ENCODE data around the gene TFAP2B.

TFAP2B gene

DNA sequence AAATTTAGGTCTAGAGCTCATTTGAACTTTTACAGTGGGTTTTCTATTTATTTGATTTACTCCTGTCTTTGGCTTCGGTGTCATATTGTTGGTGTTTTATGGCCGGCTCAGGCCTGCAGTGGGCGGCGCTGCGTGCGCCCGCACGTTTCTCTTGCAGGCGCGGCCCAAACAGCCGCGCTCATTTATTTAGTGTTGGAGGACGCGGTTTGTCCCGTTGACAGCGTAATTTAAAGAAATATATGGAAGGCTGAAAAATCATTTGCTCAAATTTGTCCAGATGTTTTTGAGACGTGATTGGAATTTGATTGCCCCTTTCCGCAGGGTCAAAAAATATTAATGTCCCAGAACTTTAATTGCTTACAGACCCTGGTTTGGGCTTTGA is 22.1 kb downstream of the TFAP2B start:
- H2AK5ac ChIP-seq (ENCODE audit: low read length, severe bottlenecking) = no peak overlapping the region
- H3K14ac ChIP-seq (ENCODE audit: low read length in 2 of 2) = no peak overlapping the region
- no peak overlapping the region for H3K18ac ChIP-seq (ENCODE audit: low read depth in 1 of 2, low read length in 2 of 2)
- H4K91ac ChIP-seq (ENCODE audit: low read length) = no peak overlapping the region
- no peaks in the 10 kb centered on the region for H3K9me3 ChIP-seq (ENCODE audit: control insufficient read depth, low read length)
- H3K4me3 ChIP-seq (ENCODE audit: insufficient read depth in 1 of 2, low read depth in 1 of 2, low read length in 2 of 2) = no peak overlapping the region
- H3K27ac ChIP-seq (ENCODE audit: low read length, poor library complexity, severe bottlenecking) = no peak overlapping the region
- H4K8ac ChIP-seq (ENCODE audit: low read length) = no peak overlapping the region
- no peak overlapping the region for H2AFZ ChIP-seq (ENCODE audit: low read depth, low read length)
- no peaks in the 10 kb centered on the region for H3K36me3 ChIP-seq (ENCODE audit: control insufficient read depth in 1 of 2, insufficient read depth in 2 of 2, low read depth in 1 of 2, low read length in 2 of 2)
- DNase-seq = no peak
- H2BK5ac ChIP-seq (ENCODE audit: low read depth, low read length, poor library complexity, severe bottlenecking) = no peak overlapping the region
- H3K27me3 ChIP-seq (ENCODE audit: control insufficient read depth in 1 of 2, insufficient read depth in 1 of 2, low read length in 2 of 2) = peaks cover 98 to 99% of the 10 kb centered on the region in 2 experiments
- no peaks in the 10 kb centered on the region for H3K79me1 ChIP-seq (replicated peaks; ENCODE audit: low read length, poor library complexity, severe bottlenecking)
- H3K23ac ChIP-seq (ENCODE audit: low read length in 2 of 2) = no peak overlapping the region
- no peak overlapping the region for H3K4ac ChIP-seq (ENCODE audit: low read depth in 1 of 2, low read length in 2 of 2)
- 5% methylated on average over 18 of the region's 18 CpGs for WGBS
- no peak overlapping the region for H3K9ac ChIP-seq (ENCODE audit: low read length)
- no peak overlapping the region for H2BK12ac ChIP-seq (ENCODE audit: low read length in 2 of 2)
- H2BK15ac ChIP-seq (ENCODE audit: low read depth, poor library complexity, severe bottlenecking) = no peak overlapping the region
- no peak overlapping the region for H3K4me2 ChIP-seq (ENCODE audit: low read length, poor library complexity, severe bottlenecking)
- H3K4me1 ChIP-seq (ENCODE audit: control insufficient read depth, insufficient read depth, low read depth, low read length) = peaks cover 17% of the 10 kb centered on the region
- no peak overlapping the region for H2BK120ac ChIP-seq (ENCODE audit: low read depth, low read length)

DNA sequence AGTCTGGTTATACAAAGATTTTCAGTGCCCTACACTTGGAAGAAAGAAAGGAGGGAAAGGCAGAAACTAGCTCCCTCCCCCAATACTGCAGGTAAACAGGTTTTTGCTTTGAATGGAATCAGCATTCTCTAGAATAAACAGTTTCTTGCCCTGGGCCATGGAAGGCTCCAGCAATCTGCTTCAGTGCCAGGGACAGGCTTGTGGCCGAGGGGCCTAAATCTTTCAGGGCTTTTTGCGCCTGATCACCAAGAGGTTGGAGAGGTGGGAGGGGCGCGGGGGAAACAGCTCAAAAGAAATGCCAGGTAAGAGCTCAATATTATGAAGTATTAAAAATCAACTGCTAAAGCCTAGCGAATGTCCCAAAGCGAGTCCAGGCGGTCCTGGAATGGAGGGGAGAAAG is 23.8 kb downstream of the TFAP2B start:
- Histone ChIP-seq H3K36me3 (ENCODE audit: control insufficient read depth in 1 of 2, insufficient read depth in 2 of 2, low read depth in 1 of 2, low read length in 2 of 2) (no peaks in the 10 kb centered on the region), H2BK12ac (ENCODE audit: low read length in 2 of 2) (no peak overlapping the region)
- no peak for DNase-seq

GRCh38 chr6:50842861-50843384 is 24.3 kb downstream of the TFAP2B start:
- H3K4ac ChIP-seq (ENCODE audit: low read depth in 1 of 2, low read length in 2 of 2) = no peak overlapping the region
- peaks cover 16% of the 10 kb centered on the region for H3K4me1 ChIP-seq (ENCODE audit: control insufficient read depth, insufficient read depth, low read depth, low read length)
- no peak overlapping the region for H2BK5ac ChIP-seq (ENCODE audit: low read depth, low read length, poor library complexity, severe bottlenecking)
- no peak for DNase-seq
- H2BK15ac ChIP-seq (ENCODE audit: low read depth, poor library complexity, severe bottlenecking) = no peak overlapping the region
- H2BK120ac ChIP-seq (ENCODE audit: low read depth, low read length) = no peak overlapping the region
- no peak overlapping the region for H3K14ac ChIP-seq (ENCODE audit: low read length in 2 of 2)
- no peaks in the 10 kb centered on the region for H3K36me3 ChIP-seq (ENCODE audit: control insufficient read depth in 1 of 2, insufficient read depth in 2 of 2, low read depth in 1 of 2, low read length in 2 of 2)
- H3K79me1 ChIP-seq (replicated peaks; ENCODE audit: low read length, poor library complexity, severe bottlenecking) = no peaks in the 10 kb centered on the region
- H4K91ac ChIP-seq (ENCODE audit: low read length) = no peak overlapping the region
- no peak overlapping the region for H2AFZ ChIP-seq (ENCODE audit: low read depth, low read length)
- no peak overlapping the region for H4K8ac ChIP-seq (ENCODE audit: low read length)
- H3K4me2 ChIP-seq (ENCODE audit: low read length, poor library complexity, severe bottlenecking) = peak overlapping the region; percentile 41
- no peak overlapping the region for H2AK5ac ChIP-seq (ENCODE audit: low read length, severe bottlenecking)
- H3K27me3 ChIP-seq (ENCODE audit: control insufficient read depth in 1 of 2, insufficient read depth in 1 of 2, low read length in 2 of 2) = peaks cover 93 to 99% of the 10 kb centered on the region in 2 experiments
- WGBS = 3% methylated on average over 23 of the region's 32 CpGs
- no peak overlapping the region for H3K4me3 ChIP-seq (ENCODE audit: insufficient read depth in 1 of 2, low read depth in 1 of 2, low read length in 2 of 2)
- no peak overlapping the region for H2BK12ac ChIP-seq (ENCODE audit: low read length in 2 of 2)
- H3K27ac ChIP-seq (ENCODE audit: low read length, poor library complexity, severe bottlenecking) = no peak overlapping the region
- no peak overlapping the region for H3K18ac ChIP-seq (ENCODE audit: low read depth in 1 of 2, low read length in 2 of 2)
- no peak overlapping the region for H3K23ac ChIP-seq (ENCODE audit: low read length in 2 of 2)
- H3K9ac ChIP-seq (ENCODE audit: low read length) = no peak overlapping the region
- no peaks in the 10 kb centered on the region for H3K9me3 ChIP-seq (ENCODE audit: control insufficient read depth, low read length)

More for the DNA sequence above, 23.8 kb downstream of the TFAP2B start:
- Histone ChIP-seq H4K8ac (ENCODE audit: low read length) (no peak overlapping the region), H3K23ac (ENCODE audit: low read length in 2 of 2) (no peak overlapping the region), H3K4me3 (ENCODE audit: insufficient read depth in 1 of 2, low read depth in 1 of 2, low read length in 2 of 2) (no peak overlapping the region), H3K27me3 (ENCODE audit: control insufficient read depth in 1 of 2, insufficient read depth in 1 of 2, low read length in 2 of 2) (peaks cover 95 to 99% of the 10 kb centered on the region in 2 experiments), H3K4me2 (ENCODE audit: low read length, poor library complexity, severe bottlenecking) (no peak overlapping the region), H2AFZ (ENCODE audit: low read depth, low read length) (no peak overlapping the region), H2BK15ac (ENCODE audit: low read depth, poor library complexity, severe bottlenecking) (no peak overlapping the region), H3K4ac (ENCODE audit: low read depth in 1 of 2, low read length in 2 of 2) (no peak overlapping the region), H3K9me3 (ENCODE audit: control insufficient read depth, low read length) (no peaks in the 10 kb centered on the region), H4K91ac (ENCODE audit: low read length) (no peak overlapping the region), H3K79me1 (replicated peaks; ENCODE audit: low read length, poor library complexity, severe bottlenecking) (no peaks in the 10 kb centered on the region), H3K18ac (ENCODE audit: low read depth in 1 of 2, low read length in 2 of 2) (no peak overlapping the region), H2BK120ac (ENCODE audit: low read depth, low read length) (no peak overlapping the region), H3K27ac (ENCODE audit: low read length, poor library complexity, severe bottlenecking) (no peak overlapping the region), H2BK5ac (ENCODE audit: low read depth, low read length, poor library complexity, severe bottlenecking) (no peak overlapping the region), H3K9ac (ENCODE audit: low read length) (no peak overlapping the region), H2AK5ac (ENCODE audit: low read length, severe bottlenecking) (no peak overlapping the region), H3K4me1 (ENCODE audit: control insufficient read depth, insufficient read depth, low read depth, low read length) (peaks cover 16% of the 10 kb centered on the region), H3K14ac (ENCODE audit: low read length in 2 of 2) (no peak overlapping the region)
- 13% methylated on average over 6 of the region's 7 CpGs for WGBS

GRCh38 chr6:50843842-50844241 is 25.2 kb downstream of the TFAP2B start:
- no peak overlapping the region for H2BK15ac ChIP-seq (ENCODE audit: low read depth, poor library complexity, severe bottlenecking)
- H4K8ac ChIP-seq (ENCODE audit: low read length) = no peak overlapping the region
- H2BK5ac ChIP-seq (ENCODE audit: low read depth, low read length, poor library complexity, severe bottlenecking) = no peak overlapping the region
- no peak overlapping the region for H3K4me2 ChIP-seq (ENCODE audit: low read length, poor library complexity, severe bottlenecking)
- H2BK12ac ChIP-seq (ENCODE audit: low read length in 2 of 2) = no peak overlapping the region
- no peaks in the 10 kb centered on the region for H3K9me3 ChIP-seq (ENCODE audit: control insufficient read depth, low read length)
- H4K91ac ChIP-seq (ENCODE audit: low read length) = no peak overlapping the region
- H3K4me3 ChIP-seq (ENCODE audit: insufficient read depth in 1 of 2, low read depth in 1 of 2, low read length in 2 of 2) = no peak overlapping the region
- no peak overlapping the region for H3K18ac ChIP-seq (ENCODE audit: low read depth in 1 of 2, low read length in 2 of 2)
- H3K79me1 ChIP-seq (replicated peaks; ENCODE audit: low read length, poor library complexity, severe bottlenecking) = no peaks in the 10 kb centered on the region
- no peak for DNase-seq
- H3K9ac ChIP-seq (ENCODE audit: low read length) = no peak overlapping the region
- H2AK5ac ChIP-seq (ENCODE audit: low read length, severe bottlenecking) = no peak overlapping the region
- no peak overlapping the region for H2AFZ ChIP-seq (ENCODE audit: low read depth, low read length)
- no peak overlapping the region for H3K14ac ChIP-seq (ENCODE audit: low read length in 2 of 2)
- no peaks in the 10 kb centered on the region for H3K36me3 ChIP-seq (ENCODE audit: control insufficient read depth in 1 of 2, insufficient read depth in 2 of 2, low read depth in 1 of 2, low read length in 2 of 2)
- H3K23ac ChIP-seq (ENCODE audit: low read length in 2 of 2) = no peak overlapping the region
- WGBS = 0% methylated on average over 13 of the region's 20 CpGs
- peaks cover 15% of the 10 kb centered on the region for H3K4me1 ChIP-seq (ENCODE audit: control insufficient read depth, insufficient read depth, low read depth, low read length)
- H3K27me3 ChIP-seq (ENCODE audit: control insufficient read depth in 1 of 2, insufficient read depth in 1 of 2, low read length in 2 of 2) = peaks cover 90 to 99% of the 10 kb centered on the region in 2 experiments
- no peak overlapping the region for H3K27ac ChIP-seq (ENCODE audit: low read length, poor library complexity, severe bottlenecking)
- H2BK120ac ChIP-seq (ENCODE audit: low read depth, low read length) = no peak overlapping the region
- H3K4ac ChIP-seq (ENCODE audit: low read depth in 1 of 2, low read length in 2 of 2) = no peak overlapping the region
